B cell (primary cell): Measurements from ENCODE around the gene PARD3.

ENCODE experiments used
- EZH2 ChIP-seq: IDR thresholded peaks from 2 replicates; pipeline ENCODE4 v1.6.1; 2012; ENCODE audit warnings: borderline replicate concordance, low read depth, mild to moderate bottlenecking, moderate library complexity, low read length; ENCODE audit not compliant: insufficient read depth, poor library complexity, severe bottlenecking
- TF ChIP-seq, protein P1 (sequence below): fragments of 200-600 bp; IDR thresholded peaks from one replicate; pipeline ENCODE4 v1.8.0; 2022; ENCODE audit warnings: antibody characterized with exemption, mild to moderate bottlenecking

DNA sequence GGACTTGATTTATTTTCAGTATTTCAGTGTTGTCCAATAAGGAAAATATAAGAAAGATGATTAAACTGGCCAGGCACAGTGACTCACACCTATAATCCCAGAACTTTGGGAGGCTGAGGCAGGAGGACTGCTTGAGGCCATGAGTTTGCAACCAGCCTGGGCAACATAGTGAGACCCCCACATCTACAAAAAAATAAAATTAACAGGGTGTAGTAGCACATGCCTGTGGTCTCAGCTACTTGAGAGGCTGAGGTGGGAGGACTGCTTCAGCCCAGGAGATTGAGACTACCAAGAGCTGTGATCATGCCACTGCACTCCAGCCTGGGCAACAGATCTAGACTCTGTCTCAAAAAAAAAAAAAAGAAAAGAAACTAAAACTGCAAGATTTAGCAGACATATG, 138.0 kb downstream of the PARD3 start:
- TF ChIP-seq, protein P1, sequence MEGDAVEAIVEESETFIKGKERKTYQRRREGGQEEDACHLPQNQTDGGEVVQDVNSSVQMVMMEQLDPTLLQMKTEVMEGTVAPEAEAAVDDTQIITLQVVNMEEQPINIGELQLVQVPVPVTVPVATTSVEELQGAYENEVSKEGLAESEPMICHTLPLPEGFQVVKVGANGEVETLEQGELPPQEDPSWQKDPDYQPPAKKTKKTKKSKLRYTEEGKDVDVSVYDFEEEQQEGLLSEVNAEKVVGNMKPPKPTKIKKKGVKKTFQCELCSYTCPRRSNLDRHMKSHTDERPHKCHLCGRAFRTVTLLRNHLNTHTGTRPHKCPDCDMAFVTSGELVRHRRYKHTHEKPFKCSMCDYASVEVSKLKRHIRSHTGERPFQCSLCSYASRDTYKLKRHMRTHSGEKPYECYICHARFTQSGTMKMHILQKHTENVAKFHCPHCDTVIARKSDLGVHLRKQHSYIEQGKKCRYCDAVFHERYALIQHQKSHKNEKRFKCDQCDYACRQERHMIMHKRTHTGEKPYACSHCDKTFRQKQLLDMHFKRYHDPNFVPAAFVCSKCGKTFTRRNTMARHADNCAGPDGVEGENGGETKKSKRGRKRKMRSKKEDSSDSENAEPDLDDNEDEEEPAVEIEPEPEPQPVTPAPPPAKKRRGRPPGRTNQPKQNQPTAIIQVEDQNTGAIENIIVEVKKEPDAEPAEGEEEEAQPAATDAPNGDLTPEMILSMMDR = no peak
- TF ChIP-seq EZH2 = no peak
